IMR-90 (cell line): ENCODE measurements around the gene MAS1.

Experiments
- CEBPB ChIP-seq: IDR thresholded peaks from 2 replicates; pipeline ENCODE4 v1.6.1; 2012; ENCODE audit warnings: low read depth, low read length, improper control_type of control experiment
- CTCF ChIP-seq: conservative IDR thresholded peaks from 2 replicates; pipeline ENCODE4 v1.5.1; 2012; ENCODE audit warnings: mild to moderate bottlenecking, low read depth, low read length, improper control_type of control experiment
- FOS ChIP-seq: fragments of 150-350 bp; IDR thresholded peaks from 2 replicates; pipeline ENCODE4 v1.6.1; 2016; ENCODE audit warnings: low read depth, low read length
- MAZ ChIP-seq: IDR thresholded peaks from 2 replicates; pipeline ENCODE4 v1.6.1; 2012; ENCODE audit warnings: low read depth, mild to moderate bottlenecking, low read length, improper control_type of control experiment, moderate library complexity, borderline replicate concordance
- POLR2A ChIP-seq: IDR thresholded peaks from 2 replicates; pipeline ENCODE4 v1.6.1; 2012; ENCODE audit warnings: mild to moderate bottlenecking, low read depth, low read length
- RAD21 ChIP-seq: IDR thresholded peaks from 2 replicates; pipeline ENCODE4 v1.6.1; 2012; ENCODE audit warnings: low read length, improper control_type of control experiment
- RCOR1 ChIP-seq: IDR thresholded peaks from 2 replicates; pipeline ENCODE4 v1.6.1; 2012; ENCODE audit warnings: mild to moderate bottlenecking, low read length, improper control_type of control experiment; ENCODE audit not compliant: insufficient replicate concordance
- RFX5 ChIP-seq: IDR thresholded peaks from 2 replicates; pipeline ENCODE4 v1.8.0; 2012; ENCODE audit warnings: low read depth, mild to moderate bottlenecking, low read length, moderate library complexity
- SMC3 ChIP-seq: fragments of 150-350 bp; IDR thresholded peaks from 2 replicates; pipeline ENCODE4 v1.6.1; 2016; ENCODE audit warnings: low read depth, mild to moderate bottlenecking, antibody characterized with exemption, low read length, moderate library complexity

GRCh38 chr6:159919011-159919511, 28.3 kb downstream of the MAS1 start:
- no peak for TF ChIP-seq RAD21
- TF ChIP-seq CTCF = no peak
- no peak for TF ChIP-seq FOS
- TF ChIP-seq CEBPB = no peak
- no peak for TF ChIP-seq SMC3
- no peak for TF ChIP-seq RFX5
- TF ChIP-seq POLR2A = no peak
- TF ChIP-seq RCOR1 = no peak
- TF ChIP-seq MAZ = no peak
